KMS-11 (cell line): ENCODE results near the gene OR4K2.
"Not testable (repeated sequence)": the region's sequence is repeated elsewhere in the genome, so short reads cannot be mapped to it uniquely, and the experiment has no call there.

Experiments
- H2AFZ ChIP-seq: fragments of 200-600 bp; sonication (generic); 2 replicates; pipeline ENCODE4 v1.6.1; 2016; ENCODE audit warnings: antibody characterized with exemption, mixed run types, low read depth
- H3K27ac ChIP-seq: fragments of 200-600 bp; sonication (generic); 2 replicates; pipeline ENCODE4 v1.6.1; 2016; ENCODE audit warnings: mild to moderate bottlenecking, mixed run types
- H3K27me3 ChIP-seq: fragments of 200-600 bp; sonication (generic); 2 replicates; pipeline ENCODE4 v1.6.1; 2017; ENCODE audit warnings: mild to moderate bottlenecking, low read depth, mixed run types, moderate library complexity; ENCODE audit not compliant: insufficient read depth
- H3K36me3 ChIP-seq: fragments of 200-600 bp; sonication (generic); 2 replicates; pipeline ENCODE4 v1.6.1; 2017; ENCODE audit warnings: mild to moderate bottlenecking, mixed run types; ENCODE audit not compliant: insufficient read depth
- H3K4me1 ChIP-seq: fragments of 200-600 bp; sonication (generic); 2 replicates; pipeline ENCODE4 v1.6.1; 2016; ENCODE audit warnings: mild to moderate bottlenecking, low read depth, mixed run types; ENCODE audit not compliant: poor library complexity, severe bottlenecking
- H3K4me2 ChIP-seq: fragments of 200-600 bp; sonication (generic); 2 replicates; pipeline ENCODE4 v1.7.0; 2016; ENCODE audit warnings: mild to moderate bottlenecking, mixed run types
- H3K4me3 ChIP-seq: fragments of 200-600 bp; sonication (generic); IDR thresholded peaks from 2 replicates; pipeline ENCODE4 v1.6.1; 2017; ENCODE audit warnings: low read depth, low read length, mixed read lengths; ENCODE audit not compliant: insufficient read depth
- H3K79me2 ChIP-seq: fragments of 200-600 bp; sonication (generic); 2 replicates; pipeline ENCODE4 v1.6.1; 2016; ENCODE audit warnings: low read depth, mixed run types; ENCODE audit not compliant: insufficient read depth
- H3K9ac ChIP-seq: fragments of 200-600 bp; sonication (generic); 2 replicates; pipeline ENCODE4 v1.6.1; 2016; ENCODE audit warnings: mild to moderate bottlenecking, mixed run types
- H4K20me1 ChIP-seq: fragments of 200-600 bp; sonication (generic); 2 replicates; pipeline ENCODE4 v1.6.1; 2016; ENCODE audit warnings: mild to moderate bottlenecking, mixed run types; ENCODE audit not compliant: insufficient read depth
- TF ChIP-seq, protein P1 (sequence below): fragments of 200-600 bp; sonication (generic); conservative IDR thresholded peaks from 2 replicates; pipeline ENCODE4 v1.6.1; 2017; ENCODE audit warnings: low read depth, mild to moderate bottlenecking, antibody characterized with exemption, low read length, moderate library complexity, mixed read lengths

OR4K2 gene

DNA sequence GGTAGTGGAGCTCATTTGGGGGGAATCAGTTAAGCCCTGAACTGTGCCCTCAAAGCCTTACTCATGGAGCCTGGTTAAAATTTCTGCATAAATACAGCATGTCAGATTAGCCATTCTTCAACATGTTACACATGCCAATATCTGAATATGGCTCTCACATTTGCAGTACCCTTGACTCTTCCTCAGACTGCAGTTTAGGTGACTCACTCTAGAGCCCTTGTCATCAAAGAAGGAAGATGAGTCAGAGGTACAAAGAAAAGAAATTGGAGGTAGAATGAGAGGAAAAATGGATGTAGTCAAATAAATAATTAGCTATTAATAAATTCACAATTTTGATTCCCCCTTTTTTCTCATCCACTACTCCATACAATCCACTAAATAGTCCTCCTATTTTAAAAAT is 23.6 kb upstream of the OR4K2 start:
- H3K4me1 ChIP-seq: no peaks in the 10 kb centered on the region
- no peaks in the 10 kb centered on the region for H3K27me3 ChIP-seq
- no peak overlapping the region for H3K4me3 ChIP-seq
- no peaks in the 10 kb centered on the region for H3K79me2 ChIP-seq
- no peaks in the 10 kb centered on the region for H3K36me3 ChIP-seq
- no peaks in the 10 kb centered on the region for H4K20me1 ChIP-seq
- TF ChIP-seq, protein P1, sequence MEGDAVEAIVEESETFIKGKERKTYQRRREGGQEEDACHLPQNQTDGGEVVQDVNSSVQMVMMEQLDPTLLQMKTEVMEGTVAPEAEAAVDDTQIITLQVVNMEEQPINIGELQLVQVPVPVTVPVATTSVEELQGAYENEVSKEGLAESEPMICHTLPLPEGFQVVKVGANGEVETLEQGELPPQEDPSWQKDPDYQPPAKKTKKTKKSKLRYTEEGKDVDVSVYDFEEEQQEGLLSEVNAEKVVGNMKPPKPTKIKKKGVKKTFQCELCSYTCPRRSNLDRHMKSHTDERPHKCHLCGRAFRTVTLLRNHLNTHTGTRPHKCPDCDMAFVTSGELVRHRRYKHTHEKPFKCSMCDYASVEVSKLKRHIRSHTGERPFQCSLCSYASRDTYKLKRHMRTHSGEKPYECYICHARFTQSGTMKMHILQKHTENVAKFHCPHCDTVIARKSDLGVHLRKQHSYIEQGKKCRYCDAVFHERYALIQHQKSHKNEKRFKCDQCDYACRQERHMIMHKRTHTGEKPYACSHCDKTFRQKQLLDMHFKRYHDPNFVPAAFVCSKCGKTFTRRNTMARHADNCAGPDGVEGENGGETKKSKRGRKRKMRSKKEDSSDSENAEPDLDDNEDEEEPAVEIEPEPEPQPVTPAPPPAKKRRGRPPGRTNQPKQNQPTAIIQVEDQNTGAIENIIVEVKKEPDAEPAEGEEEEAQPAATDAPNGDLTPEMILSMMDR: no peak
- H3K9ac ChIP-seq: no peak overlapping the region
- no peak overlapping the region for H3K27ac ChIP-seq
- no peak overlapping the region for H3K4me2 ChIP-seq
- H2AFZ ChIP-seq: no peak overlapping the region

DNA sequence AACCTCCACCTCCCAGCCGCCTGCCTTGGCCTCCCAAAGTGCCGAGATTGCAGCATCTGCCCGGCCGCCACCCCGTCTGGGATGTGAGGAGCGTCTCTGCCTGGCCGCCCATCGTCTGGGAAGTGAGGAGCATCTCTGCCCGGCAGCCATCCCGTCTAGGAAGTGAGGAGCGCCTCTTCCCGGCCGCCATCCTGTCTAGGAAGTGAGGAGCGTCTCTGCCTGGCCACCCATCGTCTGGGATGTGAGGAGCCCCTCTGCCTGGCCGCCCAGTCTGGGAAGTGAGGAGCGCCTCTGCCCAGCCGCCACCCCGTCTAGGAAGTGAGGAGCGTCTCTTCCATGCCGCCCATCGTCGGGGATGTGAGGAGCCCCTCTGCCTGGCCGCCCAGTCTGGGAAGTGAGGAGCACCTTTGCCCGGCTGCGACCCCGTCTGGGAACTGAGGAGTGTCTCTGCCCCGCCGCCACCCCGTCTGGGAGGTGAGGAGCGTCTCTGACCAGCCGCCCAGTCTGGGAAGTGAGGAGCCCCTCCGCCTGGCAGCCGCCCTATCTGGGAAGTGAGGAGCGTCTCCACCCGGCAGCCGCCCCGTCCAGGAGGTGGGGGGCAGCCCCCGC is 8.8 kb upstream of the OR4K2 start:
- H2AFZ ChIP-seq, H3K79me2 ChIP-seq, H3K4me2 ChIP-seq, H3K4me3 ChIP-seq, H3K4me1 ChIP-seq, H3K27ac ChIP-seq, H3K27me3 ChIP-seq, H3K36me3 ChIP-seq, H3K9ac ChIP-seq, H4K20me1 ChIP-seq: not testable (repeated sequence)

DNA sequence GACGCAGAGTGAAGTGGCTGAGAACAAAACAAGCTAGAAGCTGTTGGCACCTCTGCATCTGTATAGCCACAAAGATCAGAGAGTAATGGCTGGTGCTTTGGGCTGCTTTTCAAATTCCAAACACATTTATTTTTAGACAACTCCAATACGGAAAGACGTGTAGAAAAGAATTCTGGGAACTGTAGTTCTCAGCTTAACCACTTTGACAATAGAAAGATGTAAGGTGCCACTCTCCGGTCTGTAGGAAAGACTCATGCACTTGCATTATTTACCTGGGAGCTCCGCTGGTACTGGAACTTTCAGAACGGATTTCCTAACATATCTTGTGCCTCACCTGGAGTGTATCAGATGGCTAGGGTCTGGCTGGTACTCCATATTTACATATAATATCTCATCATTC is 1.8 kb upstream of the OR4K2 start:
- no peak overlapping the region for H3K9ac ChIP-seq
- TF ChIP-seq, protein P1: no peak
- H3K27ac ChIP-seq: no peak overlapping the region
- no peaks in the 10 kb centered on the region for H3K27me3 ChIP-seq
- no peak overlapping the region for H3K4me2 ChIP-seq
- H3K4me1 ChIP-seq: no peaks in the 10 kb centered on the region
- H4K20me1 ChIP-seq: no peaks in the 10 kb centered on the region
- H2AFZ ChIP-seq: no peak overlapping the region
- no peaks in the 10 kb centered on the region for H3K79me2 ChIP-seq
- no peaks in the 10 kb centered on the region for H3K36me3 ChIP-seq
- H3K4me3 ChIP-seq: no peak overlapping the region

DNA sequence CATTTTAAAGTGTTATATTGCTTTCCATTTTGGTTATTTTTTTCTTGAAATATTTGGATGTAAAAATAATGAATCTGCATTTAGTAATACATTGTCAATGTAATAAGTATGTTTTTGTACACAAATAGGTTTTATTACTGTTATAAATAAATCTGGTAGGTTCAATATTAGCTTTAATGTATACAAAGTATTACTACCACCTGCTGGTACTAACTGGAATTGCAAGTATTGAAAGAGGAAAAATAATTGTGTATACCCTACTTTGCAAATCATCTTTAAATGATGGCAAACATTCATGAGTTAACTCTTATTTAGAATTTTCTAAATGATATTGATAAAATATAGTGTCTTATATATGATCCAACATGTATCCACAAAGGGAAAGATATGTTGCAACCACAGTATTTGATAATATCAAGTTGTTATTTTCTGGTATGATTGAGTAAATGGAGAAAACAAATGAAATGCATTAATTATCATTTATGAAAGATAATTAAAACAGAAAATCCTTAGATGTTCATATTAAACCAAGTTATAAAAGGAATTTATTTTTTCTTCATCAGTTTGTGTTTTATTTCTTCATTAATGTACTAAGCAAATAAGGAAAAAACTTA is 3.2 kb downstream of the OR4K2 start:
- H3K4me1 ChIP-seq: no peaks in the 10 kb centered on the region
- no peak overlapping the region for H3K9ac ChIP-seq
- H2AFZ ChIP-seq: no peak overlapping the region
- H3K27me3 ChIP-seq: no peaks in the 10 kb centered on the region
- H3K36me3 ChIP-seq: no peaks in the 10 kb centered on the region
- H3K79me2 ChIP-seq: no peaks in the 10 kb centered on the region
- H3K4me3 ChIP-seq: no peak overlapping the region
- TF ChIP-seq, protein P1: peak; percentile 75
- H4K20me1 ChIP-seq: no peaks in the 10 kb centered on the region
- H3K27ac ChIP-seq: no peak overlapping the region
- no peak overlapping the region for H3K4me2 ChIP-seq

DNA sequence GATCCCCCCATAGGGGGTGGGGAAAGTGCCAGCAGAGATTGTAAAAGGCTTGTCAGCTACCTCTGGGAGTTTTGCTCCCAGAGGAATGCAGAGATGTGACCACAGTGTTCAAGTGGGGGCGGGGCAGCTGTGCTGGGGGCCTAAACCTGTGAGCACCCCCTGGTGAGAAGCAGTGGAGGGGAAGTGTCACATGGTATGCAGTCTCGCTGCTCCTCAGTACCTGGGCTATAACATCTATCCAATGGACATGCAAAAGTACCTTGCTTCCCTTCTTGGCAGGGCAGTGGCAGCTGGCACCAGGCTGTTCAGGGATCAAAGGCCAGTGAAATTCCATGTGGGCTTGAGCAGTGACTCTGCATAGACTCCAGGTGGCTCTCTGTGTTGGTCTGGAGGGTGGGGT is 20.3 kb downstream of the OR4K2 start:
- no peaks in the 10 kb centered on the region for H3K36me3 ChIP-seq
- TF ChIP-seq, protein P1: no peak
- no peaks in the 10 kb centered on the region for H3K27me3 ChIP-seq
- H3K4me2 ChIP-seq: no peak overlapping the region
- no peaks in the 10 kb centered on the region for H4K20me1 ChIP-seq
- H3K79me2 ChIP-seq: no peaks in the 10 kb centered on the region
- H3K4me3 ChIP-seq: no peak overlapping the region
- no peak overlapping the region for H3K27ac ChIP-seq
- no peak overlapping the region for H3K9ac ChIP-seq
- H3K4me1 ChIP-seq: no peaks in the 10 kb centered on the region
- no peak overlapping the region for H2AFZ ChIP-seq
